HG03064 (cell line): ENCODE measurements around the gene SNX27.
"Not testable (repeated sequence)": the region's sequence is repeated elsewhere in the genome, so short reads cannot be mapped to it uniquely, and the experiment has no call there.

Experiments
- ATAC-seq: cut with Tn5 transposase; IDR thresholded peaks from one replicate; pipeline ENCODE4 v1.9.1; 2021; ENCODE audit warnings: low read depth; ENCODE audit not compliant: unreplicated experiment

Gene SNX27

DNA sequence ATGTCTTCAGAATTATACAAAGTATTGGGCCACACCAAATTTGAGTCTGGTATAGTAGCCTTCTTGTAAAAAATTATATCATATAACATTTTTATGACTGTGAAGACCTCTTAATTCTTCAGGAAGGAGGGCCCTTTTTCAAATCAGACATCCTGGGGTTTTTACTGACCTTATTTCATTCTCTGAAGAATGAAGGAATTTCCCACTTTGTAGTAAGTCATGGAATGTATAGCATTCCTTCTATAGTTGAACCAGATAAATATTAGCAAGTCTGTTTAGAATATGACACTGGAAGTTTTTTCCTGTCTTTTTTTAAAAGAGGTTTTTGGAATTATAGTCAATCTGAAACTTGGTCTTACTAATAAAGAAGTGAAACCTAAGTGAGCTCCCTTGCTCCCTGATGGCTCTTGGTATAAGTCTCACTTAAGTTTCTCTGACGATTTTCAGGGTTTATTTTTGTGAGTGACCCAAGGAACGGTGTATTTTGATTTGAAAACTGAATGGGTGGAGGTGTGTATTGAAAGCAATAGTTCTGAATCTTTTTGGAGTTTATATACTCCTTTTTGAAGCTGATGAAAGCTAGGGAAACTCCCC lies 23.7 kb downstream of the SNX27 start:
- ATAC-seq, result no peak

DNA sequence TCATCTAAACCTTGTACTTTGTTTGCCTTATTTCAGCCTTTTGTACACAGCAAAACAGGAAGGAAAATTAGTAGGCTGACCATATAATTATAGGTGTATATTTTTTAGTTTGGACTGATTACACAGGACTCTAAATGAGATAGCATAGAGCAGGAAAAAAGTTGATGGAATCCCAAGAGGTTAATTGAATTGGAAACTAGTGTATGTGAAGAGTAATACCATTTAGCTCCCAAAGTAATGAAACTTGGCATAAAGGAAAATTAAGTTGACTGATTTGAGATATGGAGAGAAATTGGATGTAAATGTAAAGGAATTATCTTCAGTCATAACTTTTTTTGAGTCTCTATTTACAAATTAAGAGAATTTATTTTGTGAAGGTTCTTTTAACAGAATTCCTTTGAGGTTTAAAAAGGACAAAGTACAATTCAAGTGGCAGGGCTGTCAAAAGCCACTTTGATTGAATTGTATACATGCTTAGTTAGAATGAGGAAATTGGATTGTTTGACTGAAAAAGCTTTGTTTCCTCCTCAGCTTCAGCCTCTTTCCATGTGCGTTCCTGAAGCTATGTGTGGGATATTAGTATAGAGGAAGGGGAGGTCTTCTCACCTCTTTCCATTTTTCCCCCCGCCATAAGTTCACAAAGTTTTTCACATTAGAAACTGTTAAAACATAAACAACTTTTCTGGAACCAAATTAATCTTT lies 26.4 kb downstream of the SNX27 start:
- no peak for ATAC-seq

DNA sequence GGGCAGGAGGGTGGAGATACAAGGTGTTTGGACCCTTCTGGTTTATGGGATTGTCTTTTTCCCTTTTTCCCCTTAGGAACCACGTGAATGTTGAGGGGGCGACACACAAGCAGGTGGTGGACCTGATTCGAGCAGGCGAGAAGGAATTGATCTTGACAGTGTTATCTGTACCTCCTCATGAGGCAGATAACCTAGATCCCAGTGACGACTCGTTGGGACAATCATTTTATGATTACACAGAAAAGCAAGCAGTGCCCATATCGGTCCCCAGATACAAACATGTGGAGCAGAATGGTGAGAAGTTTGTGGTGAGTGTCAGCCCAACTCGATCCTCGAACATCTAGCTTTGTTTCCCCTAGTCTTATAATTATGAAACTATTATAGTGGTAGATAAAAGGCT lies 27.0 kb downstream of the SNX27 start:
- no peak for ATAC-seq

DNA sequence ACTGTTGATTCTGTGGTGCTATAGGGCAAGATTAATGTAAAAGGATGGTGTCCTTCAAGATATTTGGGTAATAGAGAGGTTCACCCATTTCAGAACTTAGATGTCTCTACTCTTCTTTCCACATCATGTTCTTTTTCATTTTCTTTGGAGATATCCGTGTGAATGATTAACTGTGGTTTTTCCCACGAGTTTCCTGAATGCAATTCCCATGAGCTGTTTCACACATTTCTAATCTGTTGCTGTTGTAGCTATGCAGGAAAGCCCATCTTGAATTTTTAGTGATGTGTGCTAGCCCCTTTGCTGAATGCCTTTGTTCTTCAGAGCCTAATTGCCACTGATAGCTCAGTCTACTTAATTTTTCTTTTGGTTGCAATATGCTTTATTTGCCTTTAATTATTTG lies 27.6 kb downstream of the SNX27 start:
- ATAC-seq, result no peak

DNA sequence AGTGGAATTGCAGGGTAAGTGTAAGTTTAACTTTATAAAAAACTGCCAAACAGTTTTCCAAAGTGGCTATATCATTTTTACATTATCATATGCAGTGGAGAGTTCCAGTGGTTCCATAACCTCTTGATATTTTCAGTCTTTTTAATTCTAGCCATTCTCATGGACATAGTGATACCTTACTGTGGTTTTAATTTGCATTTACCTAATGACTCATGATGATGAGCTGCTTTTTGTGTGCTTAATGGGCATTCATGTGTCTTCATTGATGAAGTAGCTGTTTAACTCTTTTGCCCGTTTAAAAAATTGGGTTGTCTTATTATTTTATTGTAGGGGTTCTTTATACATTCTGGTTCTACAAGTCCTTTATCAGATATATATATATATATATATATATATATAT lies 29.4 kb downstream of the SNX27 start:
- ATAC-seq, result no peak

DNA sequence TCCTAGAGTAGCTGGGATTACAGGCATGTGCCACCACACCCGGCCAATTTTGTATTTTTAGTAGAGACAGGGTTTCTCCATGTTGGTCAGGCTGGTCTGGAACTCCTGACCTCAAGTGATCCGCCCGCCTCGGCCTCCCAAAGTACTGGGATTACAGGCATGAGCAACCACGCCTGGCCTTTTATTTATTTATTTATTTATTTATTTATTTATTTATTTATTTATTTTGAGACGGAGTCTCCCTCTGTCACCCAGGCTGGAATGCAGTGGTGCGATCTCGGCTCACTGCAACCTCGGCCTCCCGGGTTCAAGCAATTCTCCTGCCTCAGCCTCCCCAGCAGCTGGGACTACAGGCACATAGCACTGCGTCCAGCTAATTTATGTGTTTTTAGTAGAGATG lies 31.2 kb downstream of the SNX27 start:
- ATAC-seq, result not testable (repeated sequence)

DNA sequence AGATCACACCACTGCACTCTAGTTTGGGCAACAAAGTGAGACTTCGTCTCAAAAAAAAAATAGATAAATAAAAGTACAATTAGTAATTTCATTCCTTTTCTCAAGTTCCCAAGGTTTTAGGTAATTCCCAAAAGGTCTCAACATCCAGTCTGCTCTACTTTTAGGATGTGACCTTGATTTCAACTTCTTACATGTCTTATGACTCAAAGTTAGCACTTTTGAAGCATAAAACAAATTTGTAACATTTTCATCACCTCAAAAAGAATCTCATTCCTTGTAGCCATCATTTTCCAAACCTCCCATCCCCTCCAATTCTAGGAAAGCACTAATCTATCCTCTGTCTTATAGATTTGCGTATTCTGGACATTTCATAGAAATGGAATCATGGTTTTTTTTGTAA lies 32.2 kb downstream of the SNX27 start:
- no peak for ATAC-seq

DNA sequence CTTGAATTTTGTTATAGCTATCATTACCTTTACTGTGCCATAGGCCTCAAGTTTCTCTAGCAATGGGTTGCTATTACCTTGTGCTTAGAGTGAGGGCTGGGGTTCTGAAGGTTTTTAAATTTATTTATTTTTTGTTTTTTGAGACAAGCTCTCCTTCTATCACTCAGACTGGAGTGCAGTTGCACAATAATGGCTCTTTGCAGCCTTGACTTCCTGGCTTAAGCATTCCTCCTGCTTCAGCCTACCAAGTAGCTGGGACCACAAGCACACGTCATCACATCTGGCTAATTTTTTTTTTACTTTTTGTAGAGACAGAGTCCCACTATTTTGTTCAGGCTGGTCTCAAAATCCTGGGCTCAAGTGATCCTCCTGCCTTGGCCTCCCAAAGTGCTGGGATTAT lies 41.5 kb downstream of the SNX27 start:
- no peak for ATAC-seq

DNA sequence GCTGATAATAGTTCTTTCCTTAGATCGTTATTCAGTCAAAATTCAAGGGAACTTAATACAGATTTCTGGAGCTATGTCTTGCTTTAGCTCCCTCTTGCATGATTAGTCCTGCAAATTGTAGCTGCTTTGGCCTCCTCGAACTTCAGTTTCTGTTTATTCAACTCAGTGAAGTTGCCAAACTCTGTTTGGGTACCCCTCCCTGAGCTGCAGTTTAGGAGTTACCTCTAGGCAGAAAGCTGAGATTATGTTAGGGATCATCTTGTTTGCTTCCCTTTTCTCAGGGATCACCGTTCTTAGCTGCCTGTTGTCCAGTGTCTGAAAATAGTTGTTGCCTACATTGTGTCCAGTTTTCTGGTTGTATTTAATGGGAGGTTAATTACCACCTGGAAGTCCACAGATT lies 43.5 kb downstream of the SNX27 start:
- ATAC-seq, result no peak

DNA sequence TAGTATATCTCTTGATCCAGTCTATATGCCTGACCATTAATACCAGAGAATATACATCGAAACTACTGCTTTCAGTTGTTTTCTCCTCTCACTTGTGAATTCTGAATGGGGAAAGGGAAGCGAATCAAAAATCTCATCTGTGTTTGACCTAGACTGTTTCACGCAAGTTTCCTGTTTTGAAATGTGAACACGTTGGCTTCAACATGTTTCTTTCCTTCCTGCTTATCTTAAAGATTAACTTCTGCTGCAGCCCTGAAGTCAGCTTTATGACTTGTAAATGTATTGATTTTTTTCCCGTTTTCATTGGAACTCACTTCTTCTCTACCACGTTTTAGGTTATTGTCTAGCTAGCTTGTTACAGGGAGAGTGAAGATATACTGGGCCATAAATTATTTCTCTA lies 49.9 kb downstream of the SNX27 start:
- ATAC-seq, result no peak

DNA sequence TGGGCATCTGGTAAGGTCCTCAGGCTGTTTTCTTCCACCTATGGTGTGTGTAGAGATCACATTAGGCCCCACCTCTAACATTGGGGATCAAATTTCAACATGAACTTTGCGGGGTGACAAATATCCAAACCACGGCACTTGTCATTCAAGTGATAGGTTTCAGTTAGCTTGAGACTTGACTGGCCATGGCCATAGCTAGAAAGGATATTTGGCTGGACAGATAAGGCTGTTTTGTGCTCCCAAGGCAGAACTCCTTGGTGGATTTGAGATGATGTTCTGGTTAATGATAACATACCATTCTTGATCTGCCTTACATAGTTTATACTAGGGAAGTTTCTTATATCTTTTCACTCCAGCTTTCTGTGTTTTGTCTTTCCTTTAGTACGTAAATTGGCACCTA lies 56.2 kb downstream of the SNX27 start:
- no peak for ATAC-seq

DNA sequence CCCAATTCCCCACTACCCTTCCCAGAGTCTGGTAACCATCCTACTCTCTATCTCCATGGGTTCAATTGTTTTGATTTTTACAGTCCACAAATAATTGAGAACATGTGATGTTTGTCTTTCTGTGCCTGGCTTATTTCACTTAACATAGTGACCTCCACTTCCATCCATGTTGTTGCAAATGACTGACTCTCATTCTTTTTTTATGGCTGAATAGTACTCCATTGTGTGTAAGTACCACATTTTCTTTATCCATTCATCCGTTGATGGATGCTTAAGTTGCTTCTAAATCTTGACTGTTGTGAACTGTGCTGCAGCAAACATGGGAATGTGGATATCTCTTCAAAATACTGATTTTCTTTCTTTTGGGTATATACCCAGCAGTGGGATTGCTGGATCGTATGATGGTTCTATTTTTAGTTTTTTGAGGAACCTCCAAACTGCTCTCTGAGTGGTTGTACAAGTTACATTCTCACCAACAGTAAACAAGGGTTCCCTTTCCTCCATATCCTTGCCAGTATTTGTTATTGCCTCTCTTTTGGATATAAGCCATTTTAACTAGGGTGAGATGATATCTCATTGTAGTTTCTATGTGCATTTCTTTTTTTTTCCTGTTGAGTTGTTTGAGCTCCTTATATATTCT lies 58.3 kb downstream of the SNX27 start:
- ATAC-seq, result not testable (repeated sequence)

DNA sequence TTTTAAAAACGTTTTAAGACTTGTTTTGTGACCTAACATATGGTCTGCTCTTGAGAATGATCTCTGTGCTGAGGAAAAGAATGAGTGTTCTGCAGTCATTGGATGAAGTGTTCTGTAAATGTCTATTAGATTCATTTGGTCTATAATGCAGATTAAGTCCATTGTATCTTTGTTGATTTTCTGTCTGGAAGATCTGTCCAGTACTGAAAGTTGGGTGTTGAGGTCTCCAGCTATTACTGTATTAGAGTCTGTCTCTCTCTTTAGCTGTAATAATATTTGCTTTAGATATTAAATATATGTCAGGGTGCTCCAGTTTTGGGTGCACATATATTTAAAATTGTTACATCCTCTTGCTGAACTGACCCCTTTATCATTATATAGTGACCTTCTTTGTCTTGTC lies 61.6 kb downstream of the SNX27 start:
- ATAC-seq, result no peak

DNA sequence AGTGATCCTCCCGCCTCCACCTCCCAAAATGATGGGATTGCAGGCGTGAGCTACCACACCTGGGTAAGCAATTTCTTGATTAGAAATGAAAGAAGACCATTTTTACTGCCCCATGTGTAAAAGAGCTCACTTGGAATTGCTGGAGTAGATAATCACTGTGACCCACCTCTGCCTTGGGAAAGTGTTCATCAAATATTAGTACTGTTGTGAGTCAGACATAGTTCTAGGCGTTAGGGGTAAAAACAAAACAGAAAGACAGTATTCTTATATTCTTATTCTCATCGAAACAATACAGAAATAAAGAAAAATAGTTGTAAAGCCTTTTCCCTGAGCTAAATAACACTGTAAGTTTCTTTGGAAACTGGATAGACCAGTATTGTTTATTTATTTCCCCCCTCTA lies 68.5 kb downstream of the SNX27 start:
- ATAC-seq, result no peak

DNA sequence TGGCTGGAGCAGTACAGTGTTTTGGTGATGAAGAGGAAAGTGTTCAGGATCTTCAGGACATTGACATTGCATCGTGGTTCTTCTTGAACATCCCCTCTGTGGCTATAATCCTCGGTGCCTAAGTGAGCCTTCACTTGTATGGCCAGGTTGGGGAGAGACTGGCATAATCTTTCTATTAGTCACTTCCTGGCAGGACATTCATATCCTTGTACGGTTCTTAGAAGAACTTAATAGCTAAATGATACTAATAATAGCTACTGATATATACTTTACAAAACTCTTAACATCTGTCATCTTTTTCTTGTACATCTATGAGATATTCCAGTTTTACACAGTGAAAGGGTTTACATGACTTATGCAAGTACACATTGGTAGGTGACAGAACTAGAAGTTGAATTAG lies 69.0 kb downstream of the SNX27 start:
- ATAC-seq, result no peak

DNA sequence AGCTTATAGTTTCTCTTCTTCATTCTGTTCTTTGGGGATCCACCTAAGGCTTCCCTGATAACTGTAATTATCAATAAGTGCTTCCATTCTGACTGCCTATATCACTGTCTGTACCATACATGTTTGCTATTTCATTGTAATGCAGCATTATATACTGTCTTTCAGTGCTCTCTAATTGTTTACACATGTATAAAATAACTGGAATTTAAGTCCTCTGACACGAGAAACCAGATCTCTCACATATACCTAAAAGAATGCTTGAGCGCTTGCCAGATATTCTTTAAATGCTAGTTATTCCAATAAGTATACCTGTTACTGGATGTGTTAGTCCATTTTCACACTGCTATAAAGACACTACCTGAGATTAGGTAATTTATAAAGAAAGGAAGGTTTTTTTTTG lies 70.1 kb downstream of the SNX27 start:
- ATAC-seq, result no peak

DNA sequence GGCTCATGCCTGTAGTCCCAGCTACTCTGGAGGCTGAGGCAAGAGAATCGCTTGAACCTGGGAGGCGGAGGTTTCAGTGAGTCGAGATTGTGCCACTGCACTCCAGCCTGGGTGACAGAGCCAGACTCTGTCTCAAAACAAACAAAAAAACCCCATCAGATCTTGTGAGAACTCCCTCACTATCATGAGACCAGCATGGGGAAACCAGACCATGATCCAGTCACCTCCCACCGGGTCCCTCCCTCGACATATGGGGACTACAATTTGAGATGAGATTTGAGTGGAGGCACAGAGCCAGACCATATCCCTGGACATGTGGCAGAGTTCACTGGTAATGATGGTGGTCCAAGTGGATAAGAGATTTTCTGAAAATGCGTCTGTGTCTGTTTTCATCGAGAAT lies 71.1 kb downstream of the SNX27 start:
- ATAC-seq, result not testable (repeated sequence)

DNA sequence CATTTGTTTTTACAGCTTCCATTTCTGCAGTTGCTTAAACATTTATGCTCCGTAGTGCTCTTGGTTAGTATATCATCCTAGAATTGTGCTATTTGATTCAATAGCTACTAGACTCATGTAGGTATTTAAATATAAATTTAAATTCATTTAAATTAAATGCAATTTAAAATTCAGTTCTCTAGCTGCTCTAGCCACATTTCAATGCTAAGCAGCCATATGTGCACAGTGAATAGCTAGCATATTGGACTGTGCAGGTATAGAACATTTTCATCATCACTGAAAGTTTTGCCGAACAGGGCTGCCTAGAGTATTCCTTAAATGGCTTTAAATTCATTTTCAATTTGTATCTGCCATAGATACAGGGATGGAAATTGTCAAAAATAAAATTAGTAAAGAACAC lies 72.3 kb downstream of the SNX27 start:
- no peak for ATAC-seq

DNA sequence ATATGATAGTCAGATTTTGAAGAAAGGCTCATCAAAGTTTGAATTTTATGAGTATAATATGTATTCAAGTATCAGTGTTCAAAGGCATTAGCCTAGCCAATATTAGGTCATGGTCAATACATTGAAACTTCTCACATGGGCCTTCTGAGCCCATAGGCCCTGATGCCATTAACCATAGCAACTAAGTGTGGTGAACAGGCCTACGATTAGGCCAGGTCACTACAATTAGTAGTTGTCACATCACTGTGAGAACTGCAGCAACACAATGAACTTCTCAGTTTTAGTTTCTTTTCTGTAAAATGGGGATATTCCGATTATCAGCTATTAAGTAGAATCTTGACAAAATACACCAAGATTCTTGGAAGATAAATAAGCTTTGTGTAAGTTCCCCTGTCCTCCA lies 74.7 kb downstream of the SNX27 start:
- ATAC-seq, result no peak

DNA sequence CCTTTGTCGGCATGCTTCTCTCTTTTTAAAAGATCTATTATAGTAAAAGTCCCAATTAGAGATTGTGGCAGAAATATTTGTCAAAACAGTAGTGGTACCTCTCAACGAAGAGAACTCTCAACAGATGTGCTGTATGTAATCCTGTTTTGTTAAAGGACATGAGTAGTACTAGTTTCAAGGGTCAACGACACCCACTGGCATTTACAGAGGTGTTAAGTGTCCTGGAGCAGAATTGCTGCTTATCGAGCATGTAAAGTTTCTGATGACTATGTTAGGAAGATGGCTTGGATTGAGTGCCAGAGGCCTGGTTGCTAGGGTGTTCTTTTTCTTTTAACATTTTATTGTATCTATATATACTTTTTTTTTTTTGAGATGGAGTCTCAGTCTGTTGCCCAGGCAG lies 77.6 kb downstream of the SNX27 start:
- ATAC-seq, result no peak

DNA sequence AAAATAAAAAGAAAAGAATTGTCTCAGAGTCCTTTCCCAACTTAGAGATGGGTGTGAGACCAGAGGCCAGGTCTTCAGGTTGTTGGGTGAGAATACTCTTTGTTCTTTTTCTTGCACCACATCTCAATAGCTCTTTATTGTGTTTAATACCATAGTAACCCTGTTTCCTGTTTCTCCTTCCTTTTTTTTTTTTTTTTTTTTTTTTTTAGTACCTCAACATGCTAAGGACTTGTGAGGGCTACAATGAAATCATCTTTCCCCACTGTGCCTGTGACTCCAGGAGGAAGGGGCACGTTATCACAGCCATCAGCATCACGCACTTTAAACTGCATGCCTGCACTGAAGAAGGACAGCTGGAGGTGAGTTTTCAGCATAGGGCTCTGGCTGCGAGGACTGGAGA lies 80.4 kb downstream of the SNX27 start:
- ATAC-seq, result no peak

DNA sequence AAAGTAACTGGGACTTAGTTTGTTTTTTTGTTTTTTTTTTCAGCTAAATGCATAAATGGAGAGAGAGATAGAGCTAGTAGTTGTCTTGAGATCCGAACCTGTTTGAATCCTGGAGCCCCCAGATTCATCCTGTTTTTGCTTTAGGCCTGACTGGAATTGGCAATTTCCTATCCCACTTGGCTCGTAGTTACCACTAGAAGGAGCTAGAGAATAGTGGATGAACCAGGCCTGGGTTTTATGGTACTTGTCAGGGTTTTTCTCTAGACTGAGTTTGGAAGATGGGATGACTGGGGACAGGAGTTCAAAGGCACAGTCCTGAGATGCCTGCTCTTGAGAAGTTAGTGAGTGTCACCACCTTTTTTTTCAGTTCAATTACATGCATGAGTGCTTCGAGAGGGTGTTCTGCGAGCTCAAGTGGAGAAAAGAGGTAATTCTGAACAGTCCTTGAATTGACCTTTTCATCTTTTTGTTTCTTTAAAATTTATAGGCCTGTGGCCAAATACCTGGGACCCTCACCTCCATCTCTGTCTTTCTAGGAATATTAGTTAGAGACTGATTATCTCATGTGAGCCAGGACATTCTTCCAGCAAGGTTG lies 81.3 kb downstream of the SNX27 start:
- no peak for ATAC-seq
